Measurements from ENCODE around the gene JPH2.
"Not testable (repeated sequence)": the region's sequence is repeated elsewhere in the genome, so short reads cannot be mapped to it uniquely, and the experiment has no call there.

Gene JPH2

DNA sequence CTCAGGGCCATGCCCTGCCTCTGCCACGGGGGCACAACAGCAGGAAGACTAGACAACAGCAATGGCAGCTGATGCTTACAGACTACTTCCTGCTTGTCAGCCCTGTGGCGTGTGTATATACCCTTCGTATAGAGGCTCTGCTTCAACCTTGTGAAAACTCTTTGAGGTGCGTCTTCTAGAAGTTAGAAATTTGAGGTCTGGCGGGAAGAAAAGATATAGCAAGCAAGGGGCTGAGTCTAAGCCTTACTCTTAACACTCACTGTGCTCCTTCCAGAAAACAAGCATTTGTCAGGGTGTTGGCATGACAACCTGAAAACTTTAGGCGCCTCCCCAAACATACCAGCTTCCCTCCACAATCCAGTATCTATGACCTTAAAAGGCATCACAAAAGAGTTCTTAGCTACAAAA is 33.3 kb downstream of the JPH2 start:
- no peak for DNase-seq

DNA sequence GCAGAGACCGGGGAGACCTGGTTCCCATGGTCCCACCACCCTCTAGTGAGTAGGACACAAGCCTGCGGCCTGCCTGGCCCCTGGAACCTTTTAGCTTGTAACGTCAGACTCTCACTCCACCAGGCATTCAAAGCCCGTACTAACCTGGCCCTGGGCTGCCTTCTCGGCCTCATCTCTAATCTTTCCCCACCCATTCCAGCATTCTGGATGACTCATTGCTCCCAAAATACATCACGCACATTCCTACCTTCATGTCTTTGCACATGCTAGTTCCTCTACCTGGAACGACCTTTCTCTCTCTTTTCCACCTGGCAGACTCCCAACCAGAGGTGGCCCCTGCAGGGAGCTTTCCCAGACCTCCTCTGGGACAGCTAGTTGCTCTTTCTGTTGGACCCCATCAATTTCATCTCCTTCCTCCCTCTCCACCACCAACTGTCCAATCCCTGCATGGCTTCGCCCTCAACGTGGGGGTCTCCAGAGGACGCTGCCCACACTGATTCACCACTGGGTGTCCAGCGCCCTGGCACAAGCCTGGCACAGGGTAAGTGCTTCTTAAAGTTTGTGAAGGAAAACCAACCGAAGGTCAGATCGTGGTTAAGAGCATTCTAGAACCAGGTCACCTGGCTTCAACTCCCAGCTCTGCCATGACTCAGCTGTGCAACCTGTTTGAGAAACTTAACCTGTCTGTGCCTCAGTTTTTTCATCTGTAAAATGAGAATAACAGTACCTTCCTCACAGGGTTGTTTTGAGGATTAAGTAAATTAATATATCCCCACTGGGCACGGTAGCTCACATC is 35.2 kb downstream of the JPH2 start:
- DNase-seq = no peak

- DNase-seq = no peak
Observed at GRCh38 chr20:44146272-44146671, 40.7 kb downstream of the JPH2 start.

DNA sequence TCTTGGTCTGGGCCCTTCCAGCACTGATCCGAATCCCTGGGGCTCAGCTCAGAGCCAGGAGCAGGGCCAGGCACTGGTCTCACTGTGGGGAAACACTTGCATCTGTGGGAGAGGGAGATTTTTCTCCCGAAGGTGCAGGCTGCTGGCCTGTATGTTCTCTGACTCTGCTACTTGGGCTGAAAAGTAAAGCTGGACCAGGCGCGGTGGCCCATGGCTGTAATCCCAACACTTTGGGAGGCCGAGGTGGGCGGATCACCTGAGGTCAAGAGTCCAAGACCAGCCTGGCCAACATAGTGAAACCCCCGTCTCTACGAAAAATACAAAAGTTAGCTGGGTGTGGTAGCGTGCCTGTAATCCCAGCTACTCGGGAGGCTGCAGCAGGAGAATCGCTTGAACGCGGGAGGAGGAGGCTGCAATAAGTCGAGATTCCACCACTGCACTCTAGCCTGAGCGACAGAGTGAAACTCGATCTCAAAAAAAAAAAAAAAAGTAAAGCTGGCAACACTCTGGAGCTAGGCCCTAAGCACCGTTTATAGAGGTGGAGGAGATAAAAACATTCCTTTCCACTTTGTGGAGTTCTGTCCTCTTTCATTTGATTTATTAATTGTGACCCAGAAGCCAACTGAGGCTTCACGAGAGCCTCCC is 41.7 kb downstream of the JPH2 start:
- no peak for DNase-seq

GRCh38 chr20:44143936-44144335 is 43.1 kb downstream of the JPH2 start:
- DNase-seq = no peak

- DNase-seq = no peak
Observed at GRCh38 chr20:44142413-44142812, 44.6 kb downstream of the JPH2 start.

DNA sequence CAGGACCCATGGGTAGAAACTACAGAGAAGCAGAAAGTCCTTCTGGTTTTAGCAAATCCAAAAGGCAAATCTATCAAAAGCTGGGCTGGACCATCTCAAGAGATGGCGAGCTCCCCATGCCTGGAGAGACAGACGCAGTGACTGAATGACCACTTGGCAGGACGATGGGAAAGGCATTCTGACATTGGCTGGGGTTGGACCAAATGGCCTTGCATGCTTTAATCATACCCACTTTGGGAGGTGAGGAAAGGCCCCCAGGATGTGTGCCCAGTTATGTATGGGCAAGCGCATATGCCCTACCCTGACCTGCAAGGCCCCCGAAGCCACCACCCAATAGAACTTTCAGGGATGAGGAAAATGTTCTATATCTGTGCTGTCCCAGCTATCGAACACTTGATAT is 45.1 kb downstream of the JPH2 start:
- DNase-seq = no peak

DNA sequence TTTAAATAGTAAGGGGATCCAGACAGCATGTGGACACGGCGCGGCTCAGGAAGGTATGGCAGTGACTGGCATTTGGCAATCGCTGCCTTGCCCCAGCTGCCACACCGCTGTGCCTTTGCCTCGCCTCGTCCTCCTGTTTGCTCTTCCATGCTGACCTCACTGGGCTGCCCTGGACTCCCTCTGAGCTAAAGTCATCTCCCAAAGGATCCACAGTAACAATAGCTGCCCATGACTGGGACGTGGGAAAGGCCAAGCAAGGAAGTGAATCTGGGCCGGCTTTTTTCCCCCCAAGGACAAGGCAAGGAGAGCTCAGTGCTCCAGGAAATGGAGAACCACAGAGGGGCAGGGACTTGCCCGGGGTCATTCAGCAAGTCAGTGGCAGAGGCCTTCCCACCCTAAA is 48.1 kb downstream of the JPH2 start:
- DNase-seq = no peak

- no peak for DNase-seq
Observed at GRCh38 chr20:44137266-44137801, 49.7 kb downstream of the JPH2 start.

DNA sequence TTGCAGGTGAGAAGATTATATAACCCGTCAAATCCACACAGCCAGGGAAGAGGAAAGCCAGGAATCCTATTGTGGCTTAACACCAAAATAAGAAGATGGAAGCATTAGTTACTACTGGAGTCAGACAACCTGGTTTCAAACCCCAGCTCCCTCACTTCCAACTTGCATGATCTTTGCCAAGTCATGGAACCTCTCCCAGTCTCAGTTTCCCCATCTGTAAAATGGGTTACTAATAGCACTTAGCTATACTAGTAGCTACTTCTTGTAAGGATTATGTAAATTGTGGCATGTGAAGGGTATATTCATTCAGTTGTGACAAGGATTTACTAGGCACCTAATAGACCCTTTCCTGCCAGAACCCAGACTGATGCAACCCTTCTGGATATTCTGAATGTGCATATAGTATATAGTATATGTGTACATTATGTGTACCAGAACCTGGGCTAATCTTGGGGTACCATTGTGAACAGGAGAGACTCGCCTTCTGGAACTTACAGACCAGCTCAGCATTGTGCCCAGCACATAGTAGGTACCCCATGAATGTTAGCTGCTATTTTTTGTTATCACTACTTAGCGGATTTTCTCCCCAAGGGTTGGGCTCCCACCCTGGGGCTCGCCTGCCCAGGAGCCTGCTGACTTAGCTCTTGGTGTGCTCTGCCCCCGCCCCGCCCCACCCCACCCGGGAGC is 50.3 kb downstream of the JPH2 start:
- no peak for DNase-seq

DNA sequence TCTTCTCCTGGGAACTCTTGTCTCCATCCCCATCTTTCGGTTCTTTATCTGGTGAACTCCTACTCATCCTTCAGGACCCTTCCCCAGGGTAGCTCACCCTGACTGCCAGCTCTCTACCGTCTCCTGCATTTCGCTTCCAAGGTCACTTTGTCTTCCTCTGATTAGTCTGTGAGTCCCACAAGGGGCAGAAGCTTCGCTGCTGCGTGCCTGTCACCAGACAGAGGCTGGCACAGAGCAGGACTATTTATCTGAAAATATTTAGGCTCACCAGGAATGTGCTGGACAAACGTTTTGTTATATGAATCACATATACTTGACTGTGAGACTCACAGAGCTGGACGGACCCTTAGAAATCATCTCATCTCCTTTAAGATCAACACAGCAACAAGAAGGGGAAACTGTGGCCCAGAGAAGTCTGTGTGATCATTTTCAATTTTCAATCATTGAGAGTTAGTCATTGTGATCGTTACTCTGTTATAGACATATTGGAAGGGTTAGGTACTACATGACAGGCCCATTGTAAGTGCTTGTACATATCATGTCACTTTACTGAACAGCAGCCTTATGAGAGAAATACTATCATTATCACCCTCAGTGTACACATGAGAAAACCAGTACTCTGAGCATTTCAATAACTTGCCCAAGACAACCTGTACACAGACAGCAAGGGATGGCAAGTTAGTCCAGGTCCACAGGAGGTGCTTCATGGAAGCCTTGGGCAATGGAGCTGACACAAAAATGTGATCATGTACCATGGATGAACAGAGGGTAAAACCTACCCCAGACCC is 51.4 kb downstream of the JPH2 start:
- no peak for DNase-seq

DNA sequence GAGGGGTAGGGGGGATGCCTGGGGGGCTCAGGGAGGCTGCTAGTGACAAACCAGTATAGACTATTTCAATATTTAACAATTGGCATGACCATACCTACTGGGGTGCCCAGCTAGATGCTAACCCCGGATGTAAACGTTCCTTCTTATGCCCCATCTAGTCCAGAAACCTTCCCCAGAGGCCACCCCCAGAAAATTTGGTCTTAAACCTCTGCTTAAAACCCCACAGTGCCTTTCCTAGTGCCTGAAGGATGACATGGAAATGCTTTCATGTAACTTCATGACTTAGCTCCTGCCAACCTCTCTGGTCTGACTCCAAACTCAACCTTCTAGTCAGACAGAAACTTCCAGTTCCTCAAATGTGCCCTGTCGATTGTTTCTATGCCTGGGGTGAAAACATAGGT is 52.0 kb downstream of the JPH2 start:
- peak; percentile 30 for DNase-seq

DNA sequence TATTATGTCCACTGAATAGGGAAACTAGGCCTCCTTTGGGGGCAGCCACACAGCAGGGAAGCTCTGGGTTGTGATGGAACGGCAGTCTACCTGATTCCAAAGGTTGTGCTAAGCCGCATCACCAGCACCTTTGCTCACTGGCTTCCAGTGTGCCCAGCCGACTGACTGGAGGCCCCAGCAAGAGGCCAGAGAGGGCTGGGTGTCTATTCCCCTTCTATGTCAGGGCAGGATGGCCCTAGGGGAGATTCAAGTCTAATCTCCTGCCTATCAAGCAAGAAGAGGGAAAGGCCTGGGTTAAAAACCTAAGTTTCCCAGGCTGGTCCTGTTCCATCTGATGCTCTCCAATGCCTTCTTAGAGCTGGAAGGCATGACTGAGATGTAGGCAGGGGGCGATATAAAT is 53.6 kb downstream of the JPH2 start:
- DNase-seq = no peak

GRCh38 chr20:44131704-44132103 is 55.3 kb downstream of the JPH2 start:
- no peak for DNase-seq

DNA sequence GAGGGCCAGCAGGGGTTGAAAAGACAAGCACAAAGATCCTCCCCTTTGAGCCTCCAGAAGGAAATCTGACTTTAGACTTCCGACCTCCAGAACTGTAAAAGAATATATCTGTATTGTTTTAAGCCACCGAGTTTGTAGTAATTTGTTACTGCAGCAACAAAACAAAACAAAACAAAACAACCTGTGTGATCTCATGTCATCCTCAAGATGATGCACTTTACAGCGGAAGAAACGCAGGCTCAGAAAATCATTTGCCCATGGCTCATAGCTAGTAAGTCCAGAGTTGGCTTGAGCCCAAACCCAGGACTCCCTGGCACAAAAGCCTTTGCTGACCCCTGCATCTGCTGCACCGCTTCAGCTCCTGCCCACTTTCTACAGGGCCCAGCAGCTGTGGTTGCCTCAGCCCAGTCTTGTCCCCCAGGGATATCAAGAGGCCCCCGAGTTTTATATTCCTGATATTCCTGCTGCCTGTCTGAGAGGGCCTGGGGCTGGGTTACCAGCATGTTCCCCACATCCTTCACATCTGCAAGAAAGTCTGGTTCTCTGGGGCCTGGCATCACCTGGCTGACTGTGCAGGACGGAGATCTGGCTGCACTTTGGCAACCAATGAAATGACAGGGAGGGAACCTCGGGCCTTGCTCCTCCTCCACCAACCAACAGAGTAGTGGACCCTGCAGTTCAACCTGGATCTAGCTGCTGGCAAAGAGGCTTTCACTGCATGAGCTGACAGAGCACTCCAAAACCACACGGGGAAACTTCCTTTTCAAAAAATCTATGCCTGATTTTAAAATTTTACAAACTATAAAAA is 56.9 kb downstream of the JPH2 start:
- no peak for DNase-seq

DNA sequence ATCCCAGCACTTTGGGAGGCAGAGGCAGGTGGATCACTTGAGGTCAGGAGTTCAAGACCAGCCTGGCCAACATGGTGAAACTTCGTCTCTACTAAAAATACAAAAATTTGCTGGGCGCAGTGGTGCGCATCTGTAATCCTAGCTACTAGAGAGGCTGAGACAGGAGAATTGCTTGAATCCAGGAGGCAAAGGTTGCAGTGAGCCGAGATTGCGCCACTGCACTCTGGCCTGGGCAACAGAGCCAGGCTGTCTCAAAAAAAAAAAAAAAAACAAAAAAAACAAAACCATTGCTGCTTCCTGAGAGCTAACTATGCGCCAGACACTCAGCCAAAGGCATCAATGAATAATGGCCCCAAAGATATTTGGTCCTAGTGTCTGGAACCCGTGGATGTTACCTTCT is 57.7 kb downstream of the JPH2 start:
- DNase-seq = not testable (repeated sequence)

DNA sequence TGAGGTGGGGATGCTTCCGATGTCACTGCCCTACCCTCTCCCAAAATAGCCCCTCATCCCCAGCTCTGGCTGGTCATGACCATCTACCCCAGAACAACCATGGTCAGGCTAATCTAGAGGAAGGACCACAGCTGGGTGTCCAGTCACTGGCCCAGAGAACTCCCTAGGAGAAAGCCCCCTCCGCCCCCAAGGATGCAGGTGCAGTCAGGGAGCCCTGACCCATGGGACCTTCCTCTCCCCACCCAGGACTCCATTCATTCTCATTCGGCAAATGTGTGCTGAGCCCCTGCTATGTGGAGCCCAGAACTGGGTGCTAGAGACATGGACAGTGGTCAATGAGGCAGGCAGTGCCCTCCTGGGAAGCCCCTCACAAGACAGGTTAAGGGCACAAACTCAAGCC is 60.5 kb downstream of the JPH2 start:
- no peak for DNase-seq

GRCh38 chr20:44125332-44126127 is 61.5 kb downstream of the JPH2 start:
- DNase-seq = no peak

DNA sequence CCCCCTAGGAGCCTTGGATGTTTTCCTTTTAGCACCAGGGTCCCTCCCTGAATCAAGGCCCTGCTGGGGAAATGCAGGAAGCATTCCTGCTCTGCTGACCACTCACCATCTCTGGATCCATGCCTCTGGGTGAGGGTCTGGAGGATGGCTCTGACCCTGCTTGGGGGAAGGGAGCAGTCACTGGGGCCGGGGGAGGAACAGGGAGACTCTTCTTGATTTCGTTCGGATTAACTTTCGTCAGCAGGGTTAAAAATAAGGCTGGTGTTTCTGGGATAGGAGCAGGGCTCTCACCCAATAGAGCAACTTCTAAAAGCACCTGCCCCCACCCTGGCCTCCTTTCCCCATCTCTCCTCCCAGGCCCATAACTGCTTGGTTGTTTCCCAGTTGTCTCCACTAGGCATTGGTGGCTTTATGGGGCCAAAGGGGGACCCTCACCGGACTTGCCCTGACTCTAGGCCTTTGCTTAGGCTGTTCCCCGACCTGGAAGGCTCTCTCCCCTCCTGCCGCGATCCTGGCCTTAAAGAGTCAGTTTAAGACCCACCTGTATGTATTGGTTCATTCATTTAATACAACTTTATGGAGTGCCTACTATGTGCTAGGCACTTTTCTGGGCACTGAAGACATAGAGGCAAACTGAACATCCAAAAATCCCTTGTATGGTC is 63.0 kb downstream of the JPH2 start:
- no peak for DNase-seq

- DNase-seq = no peak
Observed at GRCh38 chr20:44123251-44123650, 63.7 kb downstream of the JPH2 start.
